GM18502 (cell line): ENCODE measurements around the gene RPAP3.
A peak's percentile ranks its signal among the peaks of the same experiment; 100 is the strongest.

ENCODE experiments used
- ATAC-seq: cut with Tn5 transposase; IDR thresholded peaks from one replicate; pipeline ENCODE4 v1.9.1; 2021; ENCODE audit warnings: mild to moderate bottlenecking; ENCODE audit not compliant: unreplicated experiment, poor library complexity

Gene RPAP3

DNA sequence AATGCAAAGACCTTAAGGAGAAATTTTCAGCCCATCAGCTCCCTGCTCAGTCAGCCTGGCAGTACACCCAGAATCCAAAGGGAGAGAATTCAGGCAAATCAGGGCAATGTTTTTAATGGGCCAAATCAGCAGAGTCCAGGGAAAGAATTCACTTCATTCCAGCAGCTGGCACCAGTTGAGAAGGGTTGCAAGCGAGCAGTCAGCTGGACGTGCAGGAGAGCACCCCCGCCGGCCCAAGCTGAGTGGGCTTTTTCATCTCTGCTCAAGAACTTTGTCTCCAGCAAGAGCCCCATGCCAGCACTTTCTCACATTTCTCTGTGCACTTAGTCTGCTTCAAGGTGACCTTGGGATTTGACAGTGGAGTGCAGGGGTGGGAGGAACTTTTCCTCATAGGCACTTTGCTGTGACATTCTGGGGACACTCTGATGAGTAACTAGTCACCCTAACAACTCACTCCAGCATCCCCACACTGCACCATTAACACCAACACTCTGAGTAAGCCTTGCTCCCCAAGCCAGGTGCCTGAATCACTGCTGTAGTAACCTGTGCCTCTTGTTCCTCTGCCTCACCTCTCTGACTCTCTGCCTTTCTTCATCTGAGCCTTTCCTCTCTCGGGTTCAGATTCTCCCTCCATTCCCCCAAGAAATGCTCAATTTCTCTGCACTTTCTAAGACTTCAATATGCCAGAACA, 17.3 kb upstream of the RPAP3 start:
- no peak for ATAC-seq

DNA sequence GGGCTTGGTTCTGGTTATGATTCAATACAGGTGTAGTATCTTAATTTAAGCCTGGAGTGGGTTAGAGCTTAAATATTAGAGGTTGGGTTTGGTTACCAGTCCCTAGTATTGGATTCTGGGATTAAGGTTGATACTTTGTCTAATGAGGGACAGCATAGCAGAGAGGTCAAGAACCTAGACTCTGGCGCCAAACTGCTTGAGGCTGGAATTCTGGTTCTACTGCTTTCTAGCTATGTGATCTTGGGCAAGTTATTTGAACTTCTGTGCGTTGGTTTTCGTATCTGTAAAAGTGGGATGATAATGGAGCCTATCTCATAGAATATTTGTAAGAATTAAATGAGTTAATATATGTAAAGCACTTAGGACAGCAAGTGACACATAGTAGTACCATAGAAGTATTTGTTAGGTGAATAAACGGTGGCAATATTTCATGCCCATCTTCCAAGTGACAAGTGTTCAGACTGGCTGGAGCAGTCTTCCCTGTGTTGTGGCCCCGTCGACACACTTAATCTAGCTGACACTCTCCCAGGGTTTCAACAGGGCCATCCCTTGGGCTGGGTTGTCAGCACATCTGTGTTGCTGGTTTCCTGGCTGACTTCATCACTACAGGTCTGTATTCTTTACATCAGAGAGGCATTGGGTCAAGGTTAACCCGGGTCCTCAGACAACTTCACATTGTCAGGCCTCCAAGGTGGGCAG, 16.5 kb upstream of the RPAP3 start:
- no peak for ATAC-seq

DNA sequence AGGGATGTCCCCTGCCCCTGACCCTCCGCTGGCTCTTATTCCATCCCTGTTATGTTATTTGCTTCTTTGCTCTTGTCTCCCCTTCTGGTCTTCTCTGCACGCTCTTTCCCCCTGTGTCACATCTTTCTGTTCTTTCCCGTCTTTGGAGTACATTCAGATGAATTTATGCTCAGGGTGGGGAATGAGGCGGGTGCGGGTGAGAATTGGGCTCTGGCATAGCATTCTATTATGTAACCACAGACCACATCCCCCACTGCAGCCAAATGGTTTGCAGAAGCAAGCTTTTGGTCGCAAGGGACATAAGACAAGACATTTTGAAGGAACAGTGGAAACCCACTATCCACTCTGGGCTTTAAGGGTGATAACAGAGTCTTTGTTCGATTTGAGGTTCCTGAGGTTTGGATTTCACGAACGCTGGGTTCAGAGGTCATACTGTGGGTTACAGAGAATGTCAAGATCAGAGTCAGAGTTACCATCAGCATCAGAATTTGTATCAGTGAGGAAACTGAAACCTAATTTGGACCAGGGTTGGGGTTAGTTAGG, 15.7 kb upstream of the RPAP3 start:
- ATAC-seq = no peak

DNA sequence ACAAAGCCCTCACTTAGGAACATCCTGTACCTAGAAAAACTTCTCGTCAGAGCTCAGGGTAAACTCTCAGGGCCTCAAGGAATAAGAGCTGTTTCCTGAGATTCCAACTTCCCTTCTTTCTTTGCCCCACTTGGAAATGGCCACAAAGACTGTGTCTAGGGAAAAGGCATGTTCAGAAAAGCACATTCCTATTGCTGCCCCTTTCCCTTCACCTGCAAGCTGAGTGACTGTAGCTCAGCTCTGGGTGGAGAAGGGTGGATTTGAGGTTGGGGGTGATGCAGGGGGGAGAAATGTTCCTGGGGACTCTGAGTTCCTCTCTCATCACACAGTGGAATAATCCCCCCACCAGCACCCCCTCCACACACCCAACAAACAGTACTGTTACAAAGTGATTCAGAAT, 12.7 kb upstream of the RPAP3 start:
- no peak for ATAC-seq

DNA sequence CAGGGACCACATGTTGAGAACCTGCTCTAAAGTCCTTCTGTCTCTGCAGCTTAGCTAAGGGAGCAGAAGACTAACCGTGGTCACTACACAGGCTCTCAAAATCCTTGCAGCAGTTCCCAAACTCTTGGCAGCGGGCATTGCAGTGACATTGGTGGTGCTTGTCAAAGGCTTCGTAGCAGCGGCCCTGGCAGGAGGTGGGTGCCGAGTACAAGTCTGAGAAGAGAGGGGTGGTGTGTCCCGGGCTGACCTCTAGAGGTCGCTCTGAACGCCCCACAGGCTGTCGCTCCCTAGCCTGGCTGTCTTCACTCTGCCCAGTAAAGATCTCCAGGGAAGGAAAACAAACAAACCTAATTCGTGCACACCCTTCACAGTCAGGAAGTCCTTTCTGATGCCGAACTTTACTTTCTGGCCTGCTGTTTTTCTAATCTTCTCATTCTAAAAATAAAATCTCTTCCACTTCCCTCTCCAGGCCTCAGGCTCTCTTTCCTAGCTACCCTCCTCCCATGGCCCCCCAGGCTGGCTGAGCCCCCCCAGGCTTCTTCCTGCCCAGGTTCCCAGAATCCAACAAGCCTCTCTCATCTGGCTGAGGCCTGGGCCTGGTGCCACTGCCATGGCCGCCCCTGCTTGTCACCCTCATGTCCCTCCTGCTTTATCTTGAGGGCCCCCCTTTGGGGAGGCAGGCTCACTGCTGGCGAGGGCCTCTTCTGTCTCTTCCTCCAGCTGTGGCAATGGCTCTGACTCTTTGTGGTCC, 11.8 kb upstream of the RPAP3 start:
- ATAC-seq = peak; percentile 59

DNA sequence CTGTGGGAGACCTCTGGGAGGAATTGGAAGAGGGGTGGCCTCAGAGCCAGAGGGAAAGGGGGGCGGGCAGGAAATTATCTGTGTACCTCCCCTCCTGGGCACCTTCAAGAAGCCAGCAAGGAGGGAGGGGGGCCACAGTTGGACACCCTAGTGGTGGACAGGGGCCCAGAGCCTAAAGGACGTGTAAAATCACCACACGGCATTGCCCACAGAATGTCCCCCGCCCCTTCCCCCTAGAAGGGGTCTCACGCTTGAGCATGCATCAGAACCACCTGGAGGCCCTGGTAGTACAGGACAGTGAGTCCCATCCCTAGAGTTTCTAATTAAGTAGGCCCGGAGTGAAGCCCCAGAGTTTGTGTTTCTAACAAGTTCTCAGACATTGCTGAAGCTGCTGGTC, 11.2 kb upstream of the RPAP3 start:
- ATAC-seq = no peak

DNA sequence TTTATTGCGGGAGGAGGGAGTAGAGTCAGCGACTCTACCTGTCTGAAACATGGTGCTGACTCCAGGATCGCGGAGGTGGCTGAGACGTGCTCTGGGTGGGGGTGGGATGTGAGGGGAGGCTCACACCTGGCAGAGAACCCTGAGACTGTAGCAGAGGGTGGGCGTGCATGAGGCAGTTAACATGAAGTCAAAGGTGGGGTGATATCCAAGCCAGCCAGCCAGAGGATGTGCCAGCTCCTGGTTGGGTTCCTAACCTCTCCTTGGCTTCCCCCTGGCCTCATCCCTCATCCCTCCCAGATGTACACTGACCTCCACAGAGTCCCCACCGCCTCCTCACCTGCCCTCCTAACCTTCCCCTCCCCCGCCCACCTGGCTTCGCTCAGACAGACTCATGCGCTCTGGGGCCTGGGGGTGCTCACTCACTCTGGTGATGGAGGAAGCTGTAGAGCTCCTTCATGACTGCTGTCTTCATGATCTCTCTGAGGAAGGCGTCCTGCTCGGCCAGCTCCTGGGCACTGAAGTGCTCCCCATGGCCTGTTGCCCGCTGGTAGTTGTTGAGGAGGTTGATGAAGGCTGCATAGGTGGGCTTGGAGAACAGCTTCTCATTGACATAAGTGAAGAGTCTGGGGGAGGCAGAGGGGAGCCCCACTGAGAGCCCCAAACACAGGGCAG, 10.2 kb upstream of the RPAP3 start:
- ATAC-seq = no peak

DNA sequence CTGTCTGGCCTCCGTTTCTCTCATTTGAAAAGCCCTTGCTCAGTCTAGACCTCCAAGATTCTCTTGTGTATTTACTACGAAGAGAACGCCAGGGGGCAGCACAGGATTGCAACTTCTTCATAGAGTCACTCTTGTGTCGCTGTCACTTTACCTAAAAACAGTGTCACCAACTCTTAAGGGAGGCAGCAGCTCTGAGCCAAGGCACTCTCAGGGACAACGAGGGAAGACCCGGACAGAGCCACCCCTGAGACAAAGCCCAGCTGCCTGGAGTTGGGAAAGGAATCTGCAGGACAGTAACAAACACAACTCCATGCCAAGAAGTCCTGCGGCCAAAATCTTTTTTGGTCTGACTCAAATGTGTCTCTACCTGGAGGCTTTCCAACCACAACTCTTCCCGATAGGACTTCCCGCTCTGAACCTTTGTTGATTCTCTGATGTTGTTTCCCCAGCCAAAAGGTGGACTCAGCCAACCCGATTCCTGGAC, 9.6 kb upstream of the RPAP3 start:
- ATAC-seq = peak; percentile 68

DNA sequence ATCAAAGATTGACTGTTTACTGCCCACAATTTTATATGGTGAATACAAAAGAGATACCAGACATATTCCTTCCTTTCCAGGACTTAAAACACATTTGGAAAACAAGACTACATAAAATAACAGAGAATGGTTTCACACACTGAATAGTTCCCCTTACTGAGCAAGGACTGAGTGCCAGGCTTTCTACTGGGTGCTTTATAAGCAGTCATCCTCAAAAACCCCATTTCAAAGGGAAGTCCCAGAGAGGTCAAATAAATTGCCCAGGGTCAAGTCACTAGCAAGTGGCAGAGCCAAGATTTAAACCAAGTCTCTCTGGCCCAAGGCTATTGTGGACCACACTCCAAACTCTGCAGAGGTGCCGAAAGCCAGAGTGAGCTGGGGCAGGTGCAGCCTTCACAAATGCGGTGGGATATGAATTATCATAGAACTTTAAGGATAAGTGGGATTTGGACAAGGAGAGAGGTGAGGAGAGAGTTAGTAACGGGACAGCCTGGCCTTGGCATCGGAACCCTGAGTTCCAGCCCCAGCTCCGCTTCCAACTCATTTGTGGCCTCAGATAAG, 9.1 kb upstream of the RPAP3 start:
- ATAC-seq = no peak

DNA sequence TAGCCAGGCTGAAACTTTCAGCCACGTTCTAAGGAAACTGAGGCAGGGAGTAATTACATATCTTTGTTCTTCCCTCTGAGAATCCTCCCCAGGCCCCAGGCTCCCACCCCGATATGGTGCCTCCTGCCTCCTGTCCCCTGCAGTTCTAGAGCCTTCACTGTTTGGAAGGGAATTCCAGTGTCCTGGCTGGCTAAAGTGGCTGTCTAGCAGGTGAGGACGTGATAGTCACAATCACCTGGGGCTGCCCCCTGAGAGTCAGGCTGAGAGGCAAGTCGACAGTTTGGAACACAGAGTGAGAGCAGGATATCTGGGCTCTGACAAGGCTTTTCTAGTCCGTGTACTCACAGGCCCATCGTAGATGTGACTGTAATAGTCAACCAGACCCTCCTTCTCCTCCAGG, 6.3 kb upstream of the RPAP3 start:
- ATAC-seq = no peak

DNA sequence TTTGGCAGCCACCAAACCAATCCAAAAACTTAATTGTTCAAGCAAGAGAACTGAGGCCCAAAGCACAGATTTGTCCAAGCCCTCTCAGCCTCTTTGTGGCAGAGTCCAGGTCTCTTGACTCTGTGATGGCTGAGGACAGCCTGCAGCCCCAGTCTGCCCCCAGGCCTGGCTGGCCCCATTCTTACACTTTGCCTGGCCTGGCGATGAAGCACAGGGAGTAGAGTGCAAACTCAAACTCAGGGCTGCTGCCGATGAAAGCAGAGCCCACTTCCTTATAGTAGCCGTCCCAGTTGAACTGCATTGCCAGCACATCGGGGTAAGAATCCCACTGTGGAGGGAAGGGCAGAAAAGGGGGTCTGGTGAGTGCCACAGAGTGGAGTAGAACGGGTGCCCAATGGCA, 5.6 kb upstream of the RPAP3 start:
- ATAC-seq = no peak

DNA sequence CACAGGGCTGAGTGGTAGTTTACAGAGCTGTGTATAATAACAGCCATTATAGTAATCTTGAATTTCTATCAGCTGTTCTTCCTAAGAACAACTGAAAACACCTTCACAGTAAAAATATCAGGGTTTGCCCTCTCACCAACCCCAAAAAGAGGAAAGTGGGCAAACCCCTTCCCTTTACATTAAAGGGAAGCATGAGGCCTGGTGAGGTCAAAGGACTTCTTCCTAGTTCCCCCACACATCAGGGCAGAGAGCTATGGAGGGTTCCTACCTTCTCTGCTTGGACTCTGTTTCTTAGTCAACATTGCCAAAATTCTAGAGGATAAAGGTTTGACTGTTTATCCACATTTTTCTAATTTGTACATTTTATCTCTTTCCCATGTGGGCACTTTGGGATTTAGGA, 4.4 kb upstream of the RPAP3 start:
- no peak for ATAC-seq

DNA sequence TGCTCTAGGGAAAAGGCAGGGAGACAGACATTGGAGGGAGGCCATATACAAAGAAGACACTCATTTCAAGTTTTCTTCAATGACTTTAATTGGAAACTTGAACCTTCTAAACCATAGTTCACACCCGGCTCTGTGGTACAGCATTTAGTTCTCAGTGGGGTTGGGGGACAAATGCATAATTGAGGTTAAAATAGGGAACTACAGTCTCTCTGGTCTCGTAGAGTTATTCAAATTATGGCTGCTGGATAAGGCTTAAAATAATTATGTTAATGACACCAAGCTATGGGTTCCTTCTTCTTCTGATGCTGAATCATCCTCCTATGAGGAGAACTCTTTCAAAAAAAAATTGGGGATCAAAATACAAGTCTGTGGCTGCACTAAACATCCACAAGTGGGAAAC, 3.8 kb upstream of the RPAP3 start:
- no peak for ATAC-seq

DNA sequence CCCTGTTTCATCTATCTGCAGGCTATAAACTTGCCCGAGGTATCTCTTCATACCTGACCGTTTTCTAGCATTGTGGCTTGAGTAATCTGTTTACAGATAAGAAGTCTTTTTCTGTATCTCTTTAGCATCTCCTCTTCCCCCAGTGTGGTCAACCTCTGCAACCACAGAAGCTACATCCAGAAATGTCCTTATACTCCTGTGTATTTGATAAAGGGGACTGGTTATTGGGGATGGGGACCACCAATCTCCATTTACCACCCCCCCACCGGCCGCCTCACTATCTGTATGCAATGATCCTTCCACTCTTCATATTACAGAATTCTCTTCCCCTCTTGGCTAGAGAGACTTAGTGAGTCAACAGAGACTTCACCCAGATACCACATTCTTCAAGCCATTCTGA, 3.4 kb upstream of the RPAP3 start:
- ATAC-seq = no peak

DNA sequence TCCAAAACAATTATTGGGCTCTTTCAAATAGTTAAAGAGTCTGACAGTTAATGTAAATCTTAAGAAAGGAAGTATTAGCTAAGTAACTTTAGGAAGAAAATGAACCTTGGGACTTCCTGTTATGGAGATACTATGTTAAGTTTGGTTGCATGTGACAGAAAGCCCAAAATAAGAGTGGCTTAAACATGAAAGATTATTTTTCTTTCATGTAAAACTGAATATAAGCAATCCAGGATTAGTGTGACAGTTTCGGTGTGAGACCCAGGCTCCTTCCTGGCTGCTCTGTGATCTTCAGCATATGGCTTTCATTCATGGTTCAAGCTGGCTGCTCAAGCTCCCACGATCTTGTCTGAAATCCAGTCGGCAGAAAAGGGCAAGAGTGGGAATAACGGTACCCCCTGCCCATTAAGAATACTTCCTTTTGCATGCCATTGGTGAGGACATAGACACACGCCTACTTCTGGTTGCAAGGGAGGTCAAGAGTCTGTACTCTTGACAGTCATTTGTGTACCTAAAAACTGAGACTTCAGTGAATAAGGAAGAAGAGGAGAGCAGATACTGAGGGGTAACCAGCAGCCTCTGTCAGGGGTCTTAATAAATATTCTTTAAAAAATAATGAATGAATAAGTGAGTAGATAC, 2.2 kb upstream of the RPAP3 start:
- ATAC-seq = no peak

DNA sequence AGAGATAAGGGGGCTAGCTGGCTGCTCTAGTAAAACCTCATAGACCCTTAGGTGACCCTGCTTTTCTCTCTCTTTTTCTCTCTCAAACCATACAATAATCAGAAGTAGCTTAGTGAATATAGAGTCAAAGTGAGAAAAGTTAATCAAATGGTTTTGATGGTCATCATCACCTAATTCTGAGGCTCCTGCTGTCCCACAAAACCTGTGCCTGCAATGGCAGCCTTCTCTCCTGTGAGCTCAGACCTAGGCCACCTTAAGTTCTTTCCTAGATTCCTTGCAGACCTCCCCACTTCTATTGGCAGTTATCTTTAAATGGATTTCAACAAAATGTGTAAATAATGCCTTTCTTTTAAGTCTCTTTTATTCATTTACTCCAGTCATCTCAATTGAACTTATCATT, 1.5 kb upstream of the RPAP3 start:
- ATAC-seq = no peak

DNA sequence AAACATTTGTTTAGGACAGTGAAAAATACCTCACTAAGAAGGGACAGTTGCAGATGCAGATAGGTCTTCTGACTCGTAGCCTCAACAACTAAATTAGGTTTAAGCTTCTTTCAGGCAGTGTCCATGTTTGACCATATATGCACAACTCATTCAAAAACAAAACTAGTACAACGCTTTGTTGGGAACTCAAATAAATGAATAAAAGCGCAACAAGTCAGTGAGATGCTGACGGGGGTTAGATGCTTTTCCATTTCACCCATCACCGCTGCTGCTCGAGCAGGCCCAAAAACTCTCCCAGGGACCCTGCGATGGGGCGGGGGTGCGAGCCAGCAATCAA, 633 bp downstream of the RPAP3 start:
- no peak for ATAC-seq

DNA sequence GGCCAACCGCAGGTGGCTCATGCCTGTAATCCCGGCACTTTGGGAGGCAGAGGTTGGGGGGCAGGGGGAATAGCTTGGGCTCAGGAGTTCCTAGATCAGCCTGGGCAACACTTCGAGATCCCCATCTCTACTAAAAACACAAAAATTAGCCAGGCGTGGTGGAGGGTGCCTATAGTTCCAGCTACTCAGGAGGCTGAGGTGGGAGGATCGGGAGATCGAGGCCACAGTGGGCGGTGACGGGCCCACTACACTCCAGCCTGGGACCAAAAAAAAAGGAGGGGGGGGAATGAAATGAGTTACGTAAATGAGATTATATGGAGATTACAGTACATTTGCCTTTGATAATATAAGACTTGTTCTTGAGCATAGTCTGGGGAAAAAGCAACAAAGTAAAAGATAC, 1.1 kb downstream of the RPAP3 start:
- ATAC-seq = no peak

DNA sequence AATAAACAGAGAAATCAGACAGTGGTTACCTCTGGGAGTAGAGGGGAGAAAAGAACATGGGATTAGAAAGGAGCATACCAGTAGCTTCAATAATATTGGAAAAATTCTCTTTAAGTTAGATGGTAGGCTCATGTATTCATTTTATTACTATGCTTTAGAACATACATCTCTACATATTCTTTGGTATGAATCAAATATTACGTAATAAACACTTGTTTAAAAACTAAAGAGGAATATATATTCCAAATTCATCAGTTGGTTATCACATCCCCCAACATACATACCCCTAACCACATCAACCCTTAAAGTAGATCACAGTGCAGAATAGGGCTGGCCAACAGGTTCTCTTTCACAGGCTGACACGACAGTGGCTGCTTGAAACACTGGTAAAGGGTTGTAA, 5.6 kb downstream of the RPAP3 start:
- ATAC-seq = no peak

DNA sequence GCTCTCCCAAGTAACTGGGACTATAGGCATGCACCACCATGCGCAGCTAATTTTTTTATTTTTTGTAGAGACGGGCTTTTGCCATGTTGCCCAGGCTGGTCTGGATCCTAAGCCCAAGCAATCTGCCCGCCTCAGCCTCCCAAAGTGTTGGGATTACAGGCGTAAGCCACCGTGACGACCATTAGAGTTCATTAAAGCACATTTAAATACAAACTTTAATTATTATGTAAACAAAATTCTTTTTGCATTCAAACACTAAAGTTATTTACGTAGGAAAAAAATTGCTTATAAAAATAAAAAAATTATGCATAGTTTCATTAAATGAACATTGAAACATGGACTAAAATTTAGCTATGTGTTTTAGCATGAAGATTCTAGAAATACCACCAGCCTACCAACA, 7.2 kb downstream of the RPAP3 start:
- no peak for ATAC-seq
